ENCODE data around the gene TTLL11. TPM values are rescaled to one million over a fixed set of nuclear protein-coding genes. Genes with fewer than 3 reads are reported as not detected.
A peak's percentile ranks its signal among the peaks of the same experiment; 100 is the strongest.

Gene TTLL11
- total RNA-seq, 1 experiment from 2014 or later = 2.3 TPM

DNA sequence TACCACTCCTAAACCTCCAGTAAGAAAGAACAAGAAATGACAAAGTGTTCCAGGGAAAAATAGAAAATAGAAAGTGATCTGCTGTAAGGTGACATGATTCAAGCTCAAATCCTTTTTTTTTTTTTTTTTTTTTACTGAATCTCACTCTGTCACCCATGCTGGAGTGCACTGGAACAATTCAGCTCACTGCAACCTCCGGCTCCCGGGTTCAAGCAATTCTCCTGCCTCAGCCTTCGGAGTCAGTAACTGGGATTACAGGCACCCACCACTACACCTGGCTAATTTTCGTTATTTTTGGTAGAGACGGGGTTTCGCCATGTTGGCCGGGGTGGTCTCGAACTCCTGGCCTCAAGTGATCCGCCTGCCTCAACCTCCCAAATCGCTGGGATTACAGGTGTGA, 35.9 kb downstream of the TTLL11 start:
- no peaks in the 10 kb centered on the region for H3K27me3 ChIP-seq (ENCODE audit: insufficient read depth, low read depth)
- no peak overlapping the region for H3K4me2 ChIP-seq
- DNase-seq = no peak
- H2AFZ ChIP-seq = no peak overlapping the region
- H3K9me3 ChIP-seq (ENCODE audit: insufficient read depth, low read depth) = no peaks in the 10 kb centered on the region
- H3K27ac ChIP-seq = no peak overlapping the region
- no peaks in the 10 kb centered on the region for H3K36me3 ChIP-seq (ENCODE audit: low read depth)
- intact Hi-C loops (cut with micrococcal nuclease; ENCODE audit: unreplicated experiment) = no loop called here
- H3F3A ChIP-seq (ENCODE audit: insufficient read depth, low read depth) = no peaks in the 10 kb centered on the region
- CTCF ChIA-PET = no interaction called here
- no peak for TF ChIP-seq EZH2 (IDR thresholded peaks at IDR 0.05; ENCODE audit: low read depth)
- TF ChIP-seq, protein P1, sequence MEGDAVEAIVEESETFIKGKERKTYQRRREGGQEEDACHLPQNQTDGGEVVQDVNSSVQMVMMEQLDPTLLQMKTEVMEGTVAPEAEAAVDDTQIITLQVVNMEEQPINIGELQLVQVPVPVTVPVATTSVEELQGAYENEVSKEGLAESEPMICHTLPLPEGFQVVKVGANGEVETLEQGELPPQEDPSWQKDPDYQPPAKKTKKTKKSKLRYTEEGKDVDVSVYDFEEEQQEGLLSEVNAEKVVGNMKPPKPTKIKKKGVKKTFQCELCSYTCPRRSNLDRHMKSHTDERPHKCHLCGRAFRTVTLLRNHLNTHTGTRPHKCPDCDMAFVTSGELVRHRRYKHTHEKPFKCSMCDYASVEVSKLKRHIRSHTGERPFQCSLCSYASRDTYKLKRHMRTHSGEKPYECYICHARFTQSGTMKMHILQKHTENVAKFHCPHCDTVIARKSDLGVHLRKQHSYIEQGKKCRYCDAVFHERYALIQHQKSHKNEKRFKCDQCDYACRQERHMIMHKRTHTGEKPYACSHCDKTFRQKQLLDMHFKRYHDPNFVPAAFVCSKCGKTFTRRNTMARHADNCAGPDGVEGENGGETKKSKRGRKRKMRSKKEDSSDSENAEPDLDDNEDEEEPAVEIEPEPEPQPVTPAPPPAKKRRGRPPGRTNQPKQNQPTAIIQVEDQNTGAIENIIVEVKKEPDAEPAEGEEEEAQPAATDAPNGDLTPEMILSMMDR (conservative IDR thresholded peaks at IDR 0.05) = no peak
- POLR2A ChIA-PET (ENCODE audit: unreplicated experiment) = no interaction called here
- no peaks in the 10 kb centered on the region for H3K4me1 ChIP-seq (replicated peaks; ENCODE audit: insufficient read depth)
- no peaks in the 10 kb centered on the region for H3K9me2 ChIP-seq (ENCODE audit: insufficient read depth)
- no peaks in the 10 kb centered on the region; the same call in 1 of the 2 replicates for H4K20me1 ChIP-seq (ENCODE audit: insufficient read depth)
- no peaks in the 10 kb centered on the region for H3K79me2 ChIP-seq (ENCODE audit: low read depth)
- no TSS peak for BruUV-seq (replicated peaks)
- no peak overlapping the region for H3K4me3 ChIP-seq

DNA sequence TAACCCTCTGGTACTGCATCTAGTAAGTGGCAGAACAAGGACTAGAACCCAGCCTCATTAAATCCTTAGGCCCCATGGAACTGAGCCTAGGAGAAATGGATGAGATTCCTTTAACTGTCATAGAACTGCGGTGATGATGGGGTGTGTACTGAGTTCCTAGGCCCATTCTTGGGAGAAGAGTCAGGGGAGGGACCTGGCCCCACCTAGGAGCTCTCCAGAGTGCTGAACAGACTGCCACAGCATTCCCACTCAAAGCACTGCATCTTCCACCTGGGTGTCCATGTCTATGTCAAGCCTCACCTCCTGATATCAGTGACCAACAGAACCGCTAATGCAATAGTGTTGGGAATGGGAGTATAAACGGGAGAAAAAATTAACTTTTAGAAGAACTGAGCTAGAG, 36.6 kb downstream of the TTLL11 start:
- no peaks in the 10 kb centered on the region; the same call in 1 of the 2 replicates for H4K20me1 ChIP-seq (ENCODE audit: insufficient read depth)
- H3K27ac ChIP-seq = no peak overlapping the region
- no TSS peak for BruUV-seq (replicated peaks)
- no peak overlapping the region for H3K4me3 ChIP-seq
- ChIA-PET POLR2A (ENCODE audit: unreplicated experiment) (interaction anchor here (0.5 to 0.6 kb wide), 2 partner anchors 168 to 518 kb away, joined by 3 to 4 read pairs; no protein-coding TSS in a partner anchor), CTCF (no interaction called here)
- H3K27me3 ChIP-seq (ENCODE audit: insufficient read depth, low read depth) = no peaks in the 10 kb centered on the region
- no peaks in the 10 kb centered on the region for H3K79me2 ChIP-seq (ENCODE audit: low read depth)
- H3K36me3 ChIP-seq (ENCODE audit: low read depth) = no peaks in the 10 kb centered on the region
- H3K4me1 ChIP-seq (replicated peaks; ENCODE audit: insufficient read depth) = no peaks in the 10 kb centered on the region
- no peaks in the 10 kb centered on the region for H3K9me2 ChIP-seq (ENCODE audit: insufficient read depth)
- H3K9me3 ChIP-seq (ENCODE audit: insufficient read depth, low read depth) = no peaks in the 10 kb centered on the region
- intact Hi-C loops (cut with micrococcal nuclease; ENCODE audit: unreplicated experiment) = no loop called here
- H3K4me2 ChIP-seq = no peak overlapping the region
- H2AFZ ChIP-seq = no peak overlapping the region
- no peak for TF ChIP-seq EZH2 (IDR thresholded peaks at IDR 0.05; ENCODE audit: low read depth)
- peak in 1 of 2 experiments; percentile 13 for DNase-seq
- no peaks in the 10 kb centered on the region for H3F3A ChIP-seq (ENCODE audit: insufficient read depth, low read depth)

DNA sequence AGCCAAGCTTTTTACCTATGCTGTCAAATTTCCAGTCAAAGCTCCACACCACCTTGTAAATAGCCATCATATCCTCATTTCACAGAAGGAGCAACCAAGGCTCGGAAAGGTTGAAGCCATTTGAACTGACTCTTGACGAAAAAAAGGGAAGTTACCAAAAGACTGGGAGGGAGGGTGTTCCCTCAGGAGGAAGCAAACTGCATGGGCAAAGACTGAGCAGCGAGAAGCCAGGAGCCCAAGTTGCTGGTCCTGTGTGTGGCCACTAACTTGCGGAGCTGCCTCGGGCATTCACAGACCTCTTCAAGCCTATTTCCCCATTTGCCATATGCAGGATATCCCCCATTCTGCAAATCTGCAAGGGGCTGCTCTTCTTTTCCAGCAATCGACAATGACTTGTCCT, 37.4 kb downstream of the TTLL11 start:
- no peaks in the 10 kb centered on the region for H3K9me2 ChIP-seq (ENCODE audit: insufficient read depth)
- H3K4me3 ChIP-seq = no peak overlapping the region
- no peaks in the 10 kb centered on the region for H3K36me3 ChIP-seq (ENCODE audit: low read depth)
- no peaks in the 10 kb centered on the region for H3K9me3 ChIP-seq (ENCODE audit: insufficient read depth, low read depth)
- no peaks in the 10 kb centered on the region for H3K27me3 ChIP-seq (ENCODE audit: insufficient read depth, low read depth)
- TF ChIP-seq, protein P1 (conservative IDR thresholded peaks at IDR 0.05) = no peak
- H3K4me1 ChIP-seq (replicated peaks; ENCODE audit: insufficient read depth) = no peaks in the 10 kb centered on the region
- no peak overlapping the region for H3K4me2 ChIP-seq
- H2AFZ ChIP-seq = no peak overlapping the region
- H3F3A ChIP-seq (ENCODE audit: insufficient read depth, low read depth) = no peaks in the 10 kb centered on the region
- intact Hi-C loops (cut with micrococcal nuclease; ENCODE audit: unreplicated experiment) = no loop called here
- no TSS peak for BruUV-seq (replicated peaks)
- H3K79me2 ChIP-seq (ENCODE audit: low read depth) = no peaks in the 10 kb centered on the region
- no peak for DNase-seq
- CTCF ChIA-PET = no interaction called here
- no peaks in the 10 kb centered on the region; the same call in 1 of the 2 replicates for H4K20me1 ChIP-seq (ENCODE audit: insufficient read depth)
- H3K27ac ChIP-seq = no peak overlapping the region
- POLR2A ChIA-PET (ENCODE audit: unreplicated experiment) = no interaction called here

Measured in PC-9 (cell line).